ENCODE results near the gene MRPL49.
"Not testable (repeated sequence)": the region's sequence is repeated elsewhere in the genome, so short reads cannot be mapped to it uniquely, and the experiment has no call there.

MRPL49 gene

GRCh38 chr11:65172600-65172999 lies 50.5 kb downstream of the MRPL49 start:
- no peak for DNase-seq

DNA sequence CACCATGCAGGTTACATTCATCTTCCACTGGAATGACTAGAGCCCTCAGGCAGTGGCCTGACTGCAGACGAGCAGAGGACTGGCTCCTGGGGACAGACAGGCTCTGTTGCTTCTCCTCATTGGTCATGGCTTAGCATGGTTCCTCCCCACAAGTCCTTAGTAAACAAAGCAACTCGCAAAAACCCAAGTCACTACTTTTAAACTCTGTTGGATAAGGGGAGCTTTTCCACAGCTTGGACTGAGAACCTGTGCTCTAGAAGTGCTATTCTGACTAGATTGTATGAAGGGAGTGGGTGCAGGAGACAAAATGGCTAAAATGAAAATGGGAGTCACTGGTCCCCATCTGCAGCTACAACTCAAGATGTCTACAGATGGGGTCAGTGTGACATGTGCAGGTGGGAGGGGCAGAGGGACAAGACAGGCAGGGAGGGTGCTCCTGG lies 52.5 kb downstream of the MRPL49 start:
- not testable (repeated sequence) for DNase-seq

Data from activated CD4-positive, alpha-beta T cell treated with anti-CD3 and anti-CD28 coated beads, Interleukin-10, Interleukin-2, amounts not matched to agents 100 ng/mL and 50 ng/mL, durations not matched to agents 16 hours and 8 hours (primary cell).